Esophagus muscularis mucosa (tissue), 4 donors: ENCODE data around the gene RAB4A. TPM values are rescaled to one million over a fixed set of nuclear protein-coding genes. Genes with fewer than 3 reads are reported as not detected.
A peak's percentile ranks its signal among the peaks of the same experiment; 100 is the strongest.

Experiments used
- DNase-seq: peaks from one replicate; pipeline ENCODE4 v3.0.0-alpha.2; 2017; ENCODE audit errors: extremely low spot score
- H3K27ac ChIP-seq, 4 donors: fragments of 200-600 bp; sonication (generic); replicated peaks in 1 of 4; 1 replicate in 3 of 4; 2 replicates in 1 of 4; pipeline ENCODE4 v1.5.1; 2016 to 2019; ENCODE audit warnings: mild to moderate bottlenecking in 1 of 4
- H3K27me3 ChIP-seq, 4 donors: fragments of 200-600 bp; sonication (generic); one replicate each; pipeline versions ENCODE4 v1.5.1 to v1.6.0; 2016 to 2019
- H3K36me3 ChIP-seq, 4 donors: fragments of 200-600 bp; sonication (generic); one replicate each; pipeline ENCODE4 v1.5.1; 2016 to 2019
- H3K4me1 ChIP-seq, 4 donors: fragments of 200-600 bp; sonication (generic); one replicate each; pipeline ENCODE4 v1.5.1; 2016 to 2019
- H3K4me3 ChIP-seq, 4 donors: fragments of 200-600 bp; sonication (generic); 1 replicate in 2 of 4; 2 replicates in 2 of 4; pipeline ENCODE4 v1.5.1; 2016 to 2019; ENCODE audit warnings: mild to moderate bottlenecking in 4 of 4, moderate library complexity in 1 of 4
- H3K9me3 ChIP-seq, 4 donors: fragments of 200-600 bp; sonication (generic); 1 replicate in 3 of 4; 2 replicates in 1 of 4; pipeline ENCODE4 v1.5.1; 2016 to 2019
- CTCF ChIP-seq, 3 experiments: fragments of 200-600 bp in 2 of 3; fragments of 450-650 bp in 1 of 3; sonication (generic) in 2 of 3; IDR thresholded peaks; one replicate each; pipeline ENCODE4 v1.5.1; 2017 to 2019; ENCODE audit warnings: antibody characterized with exemption in 3 of 3, mild to moderate bottlenecking in 2 of 3, moderate library complexity in 1 of 3
- EP300 ChIP-seq: sonication (generic); formaldehyde crosslinking; IDR thresholded peaks from one replicate; pipeline ENCODE4 v1.6.1; 2017; ENCODE audit warnings: antibody characterized with exemption
- POLR2A ChIP-seq: fragments of 450-650 bp; IDR thresholded peaks from one replicate; pipeline ENCODE4 v1.6.1; 2017; ENCODE audit warnings: antibody characterized with exemption, moderate library complexity, mild to moderate bottlenecking, low read depth
- POLR2AphosphoS5 ChIP-seq, 2 donors: sonication (generic); formaldehyde crosslinking; IDR thresholded peaks; one replicate each; pipeline ENCODE4 v1.6.1; 2017; ENCODE audit warnings: antibody characterized with exemption in 2 of 2
- WGBS: methylation state at CpG from one replicate; pipeline ENCODE4 v1.1.5; 2018; 5-methylcytosine and 5-hydroxymethylcytosine counted together
- intact Hi-C: fragments of 100-400 bp; cut with DNase I; formaldehyde crosslinking; loops from one replicate; pipeline ENCODE4 v1.15.1; 2023
- total RNA-seq, 4 donors: library from RNA; depleted of rRNA; stranded (reverse); fragments of >200 nt; gene quantifications; one replicate each; pipeline versions ENCODE4 v1.1.0 to v1.2.1, GENCODE V29; 2016

RAB4A gene
- total RNA-seq, 4 donors from 2014 or later = 94.9 to 129 (median 108) TPM

DNA sequence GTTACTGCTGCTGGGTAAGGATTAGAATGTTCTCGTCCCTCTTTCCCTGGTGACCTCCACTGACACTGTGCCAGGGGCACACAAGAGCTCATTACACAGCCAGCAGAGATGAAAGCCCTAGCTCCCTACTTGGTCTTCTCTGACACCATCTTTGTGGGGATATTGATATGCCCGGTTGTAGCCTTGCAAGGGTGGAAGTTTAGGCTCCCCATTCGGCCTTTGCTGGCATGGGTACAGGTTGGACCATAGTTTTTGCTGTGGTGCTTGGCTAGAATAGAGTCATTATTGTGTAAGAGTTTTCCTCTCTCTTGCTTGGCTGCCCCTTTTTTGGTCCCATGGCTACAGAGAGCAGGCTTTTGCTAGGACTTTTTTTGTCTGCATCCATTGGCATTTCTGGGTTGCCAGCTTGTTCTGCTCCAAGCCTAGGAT is 12.3 kb downstream of the RAB4A start:
- Histone ChIP-seq H3K4me1 (peaks cover 20 to 83% (median 71%) of the 10 kb centered on the region in 4 donors), H3K27ac (peak overlapping the region in 1 of 4 donors; percentile 21), H3K36me3 (no peaks in the 10 kb centered on the region), H3K4me3 (no peak overlapping the region), H3K9me3 (no peaks in the 10 kb centered on the region), H3K27me3 (no peaks in the 10 kb centered on the region)
- no peak for DNase-seq
- TF ChIP-seq EP300 = no peak
- WGBS = 87% methylated on average over 3 of the region's 3 CpGs
- intact Hi-C loops = no loop called here

DNA sequence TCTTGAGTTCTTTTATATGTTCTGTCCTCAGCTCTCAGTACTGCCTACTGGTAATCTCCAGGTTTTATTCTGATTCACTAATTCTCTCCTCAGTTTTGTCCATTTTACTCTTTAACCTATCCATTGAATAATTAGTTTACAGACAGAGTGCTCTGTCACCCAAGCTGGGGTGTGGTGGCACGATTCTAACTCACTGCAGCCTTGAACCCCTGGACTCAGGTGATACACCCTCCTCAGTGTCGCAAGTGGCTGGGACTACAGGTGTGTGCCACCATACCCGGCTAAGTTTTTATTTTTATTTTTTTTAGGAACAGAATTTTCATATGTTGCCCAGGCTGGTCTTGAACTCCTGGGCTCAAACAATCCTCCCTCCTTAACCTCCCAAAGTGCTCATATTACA is 14.0 kb downstream of the RAB4A start:
- no peak for DNase-seq
- Histone ChIP-seq H3K27ac (peak overlapping the region in 1 of 4 donors; percentile 22), H3K9me3 (no peaks in the 10 kb centered on the region), H3K4me1 (peaks cover 17 to 66% (median 55%) of the 10 kb centered on the region in 4 donors), H3K27me3 (no peaks in the 10 kb centered on the region), H3K4me3 (no peak overlapping the region), H3K36me3 (peaks cover 0 to 12% (median 9%) of the 10 kb centered on the region in 4 donors)
- intact Hi-C loops = no loop called here
- 90% methylated on average over 3 of the region's 3 CpGs for WGBS
- TF ChIP-seq EP300 (no peak), POLR2AphosphoS5 (IDR thresholded peaks at IDR 0.05) (no peak), CTCF (IDR thresholded peaks at IDR 0.05) (no peak), POLR2A (no peak)

GRCh38 chr1:229285440-229285839 is 14.5 kb downstream of the RAB4A start:
- intact Hi-C loops = no loop called here
- TF ChIP-seq POLR2A (no peak), POLR2AphosphoS5 (IDR thresholded peaks at IDR 0.05) (no peak), EP300 (no peak), CTCF (IDR thresholded peaks at IDR 0.05) (no peak)
- peak overlapping the region in 1 of 4 donors; percentile 22 for H3K27ac ChIP-seq
- H3K27me3 ChIP-seq = no peaks in the 10 kb centered on the region
- no peaks in the 10 kb centered on the region for H3K9me3 ChIP-seq
- H3K4me1 ChIP-seq = peaks cover 13 to 61% (median 50%) of the 10 kb centered on the region in 4 donors
- no peak overlapping the region for H3K4me3 ChIP-seq
- no peak for DNase-seq
- WGBS = 66% methylated on average over 2 of the region's 2 CpGs
- peaks cover 0 to 17% (median 12%) of the 10 kb centered on the region in 4 donors for H3K36me3 ChIP-seq

GRCh38 chr1:229286099-229286766 is 15.3 kb downstream of the RAB4A start:
- 76% methylated on average over 2 of the region's 2 CpGs for WGBS

More at GRCh38 chr1:229286099-229286766, 15.3 kb downstream of the RAB4A start:
- H3K4me1 ChIP-seq = peaks cover 10 to 53% (median 44%) of the 10 kb centered on the region in 4 donors
- H3K27ac ChIP-seq = no peak overlapping the region
- no peak overlapping the region for H3K4me3 ChIP-seq
- peaks cover 0 to 23% (median 16%) of the 10 kb centered on the region in 4 donors for H3K36me3 ChIP-seq
- DNase-seq = no peak
- TF ChIP-seq CTCF (IDR thresholded peaks at IDR 0.05) = no peak
- no peak for TF ChIP-seq POLR2AphosphoS5 (IDR thresholded peaks at IDR 0.05)
- TF ChIP-seq POLR2A = no peak
- no peak for TF ChIP-seq EP300
- intact Hi-C loops = no loop called here
- H3K9me3 ChIP-seq = no peaks in the 10 kb centered on the region
- no peaks in the 10 kb centered on the region for H3K27me3 ChIP-seq
